Epithelial cell of alveolus of lung (primary cell): ENCODE results near the gene MSL3. TPM values are rescaled to one million over a fixed set of nuclear protein-coding genes. Genes with fewer than 3 reads are reported as not detected.

Experiments
- total RNA-seq: library from RNA; depleted of rRNA; stranded (reverse); fragments of >200 nt; gene quantifications from 2 replicates; pipeline ENCODE4 v1.2.1, GENCODE V29; 2015

The MSL3 gene
- 11.9 and 25.0 TPM in 2 replicates for total RNA-seq

GRCh38 chrX:11757719-11758399 is at the start of gene MSL3:
MSL3 (plus strand) TSS chrX:11758237; CDS start chrX:11758264, 27 bp downstream.

Other genes starting within 250 kb of the MSL3 start
- 4.4 and 15.3 TPM in 2 replicates for gene ARHGAP6, start 92.3 kb upstream of the MSL3 start, total RNA-seq